OCI-LY7 (cell line): ENCODE results near the gene CLP1. TPM values are rescaled to one million over a fixed set of nuclear protein-coding genes. Genes with fewer than 3 reads are reported as not detected.

Source experiments
- BruUV-seq: library from RNA; stranded (reverse); fragments of 400-500 nt; replicated peaks from 2 replicates; lab custom pipeline; 2021; lab: Mats Ljungman, UMichigan
- CTCF ChIA-PET: fragments of 300-600 bp; sonication (Branson Sonifier 250); formaldehyde crosslinking; loops from one replicate; lab custom pipeline; 2022; ENCODE audit warnings: antibody characterized with exemption; ENCODE audit not compliant: unreplicated experiment; lab: Charles Lee
- POLR2A ChIA-PET: fragments of 300-600 bp; sonication (Branson Sonifier 250); formaldehyde crosslinking; loops from one replicate; lab custom pipeline; 2022; ENCODE audit warnings: antibody characterized with exemption; lab: Charles Lee
- DNase-seq: peaks from one replicate; pipeline ENCODE4 v3.0.0-alpha.2; 2015; ENCODE audit warnings: low spot score
- H2AFZ ChIP-seq: fragments of 200-600 bp; sonication (generic), shearing (Covaris generic); 2 replicates; pipeline ENCODE4 v1.6.1; 2014; ENCODE audit warnings: mild to moderate bottlenecking, antibody characterized with exemption, low read length, moderate library complexity
- H3K27ac ChIP-seq: fragments of 200-600 bp; sonication (generic); 2 replicates; pipeline ENCODE4 v1.5.1; 2014; ENCODE audit warnings: mixed run types, low read depth, mild to moderate bottlenecking, moderate library complexity, low read length, inconsistent platforms; ENCODE audit not compliant: poor library complexity, severe bottlenecking
- H3K36me3 ChIP-seq: fragments of 200-600 bp; sonication (generic); 2 replicates; pipeline ENCODE4 v1.6.1; 2014; ENCODE audit warnings: mild to moderate bottlenecking, antibody characterized with exemption, low read length, moderate library complexity, mixed read lengths; ENCODE audit not compliant: insufficient read depth
- H3K4me1 ChIP-seq: fragments of 200-600 bp; sonication (generic); 2 replicates; pipeline ENCODE4 v1.5.1; 2014; ENCODE audit warnings: mild to moderate bottlenecking, low read length; ENCODE audit not compliant: insufficient read depth, poor library complexity, severe bottlenecking
- H3K4me2 ChIP-seq: fragments of 200-600 bp; sonication (generic); 2 replicates; pipeline ENCODE4 v1.6.1; 2014; ENCODE audit warnings: mild to moderate bottlenecking, low read length
- H3K4me3 ChIP-seq: fragments of 200-600 bp; sonication (generic); 2 replicates; pipeline ENCODE4 v1.5.1; 2014; ENCODE audit warnings: mild to moderate bottlenecking, low read depth, low read length; ENCODE audit not compliant: poor library complexity, severe bottlenecking
- H3K79me2 ChIP-seq: fragments of 200-600 bp; sonication (generic); 2 replicates; pipeline ENCODE4 v1.6.1; 2016; ENCODE audit warnings: low read depth, mild to moderate bottlenecking, low read length, moderate library complexity, mixed read lengths; ENCODE audit not compliant: insufficient read depth
- H3K9me2 ChIP-seq: fragments of 200-600 bp; sonication (generic); 2 replicates; pipeline ENCODE4 v1.6.1; 2016; ENCODE audit warnings: mild to moderate bottlenecking, low read length, mixed read lengths; ENCODE audit not compliant: insufficient read depth
- H3K9me3 ChIP-seq: fragments of 200-600 bp; sonication (generic); 2 replicates; pipeline ENCODE4 v1.6.1; 2014; ENCODE audit warnings: mild to moderate bottlenecking, mixed run types, low read length, mixed read lengths
- H4K20me1 ChIP-seq: fragments of 200-600 bp; sonication (generic); 2 replicates; pipeline ENCODE4 v1.6.1; 2014; ENCODE audit warnings: mild to moderate bottlenecking, antibody characterized with exemption, low read length, moderate library complexity, mixed read lengths; ENCODE audit not compliant: insufficient read depth
- CTCF ChIP-seq: fragments of 200-600 bp; sonication (generic); conservative IDR thresholded peaks from 2 replicates; pipeline ENCODE4 v1.5.1; 2014; ENCODE audit warnings: mild to moderate bottlenecking, antibody characterized with exemption, low read length, moderate library complexity, mixed read lengths
- EZH2phosphoT487 ChIP-seq: fragments of 200-600 bp; sonication (generic); IDR thresholded peaks from 2 replicates; pipeline ENCODE4 v1.6.1; 2018; ENCODE audit warnings: low read depth, borderline replicate concordance, mild to moderate bottlenecking, mixed run types, antibody characterized with exemption, low read length, moderate library complexity, mixed read lengths
- intact Hi-C: fragments of 100-400 bp; cut with micrococcal nuclease; formaldehyde crosslinking; loops from one replicate; pipeline ENCODE4 v1.10.0; 2022; ENCODE audit not compliant: unreplicated experiment
- total RNA-seq, 2 experiments: library from RNA; depleted of rRNA in 1 of 2; stranded (reverse); fragments of >200 nt in 1 of 2; shearing (Covaris generic) in 1 of 2; gene quantifications; 2 replicates each; pipeline ENCODE4 v1.2.3, GENCODE V29; 2014 to 2022

CLP1 gene
- total RNA-seq, 2 experiments from 2014 or later = 18.5 to 20.8 TPM

- CTCF ChIA-PET = no interaction called here
- Histone ChIP-seq H3K9me3 (no peaks in the 10 kb centered on the region), H3K79me2 (no peaks in the 10 kb centered on the region), H4K20me1 (no peaks in the 10 kb centered on the region), H3K4me2 (peak overlapping the region; percentile 95), H3K4me1 (peaks cover 31% of the 10 kb centered on the region), H3K36me3 (no peaks in the 10 kb centered on the region), H3K4me3 (peak overlapping the region; percentile 65), H2AFZ (peak overlapping the region; percentile 92; the same call in 1 of the 2 replicates), H3K27ac (no peak overlapping the region), H3K9me2 (no peaks in the 10 kb centered on the region)
- no peak for DNase-seq
- no peak for TF ChIP-seq CTCF
- TF ChIP-seq EZH2phosphoT487 = no peak
- no TSS peak for BruUV-seq
- intact Hi-C loops = loop anchor here (5.0 kb wide), 2 partner anchors 311 to 864 kb away; partner anchors contain the start of genes P2RX3 and SSRP1
- POLR2A ChIA-PET = interaction anchor here (0.6 to 1.2 kb wide), 4 partner anchors 8 to 190 kb away, joined by 3 to 4 read pairs (median 3); no protein-coding TSS in a partner anchor
These were observed 9.4 kb upstream of the CLP1 start for GRCh38 chr11:57647960-57648800.

- H3K4me2 ChIP-seq = peak overlapping the region; percentile 95
- no peaks in the 10 kb centered on the region for H4K20me1 ChIP-seq
- BruUV-seq = no TSS peak
- H3K4me3 ChIP-seq = peak overlapping the region; percentile 65
- intact Hi-C loops = loop anchor here (5.0 kb wide), 2 partner anchors 312 to 863 kb away; partner anchors contain the start of genes P2RX3 and SSRP1
- H2AFZ ChIP-seq = peak overlapping the region; percentile 92
- ChIA-PET CTCF (interaction anchor here (0.6 kb wide), 1 partner anchor 175 kb away, joined by 3 read pairs; no protein-coding TSS in a partner anchor), POLR2A (interaction anchor here (0.6 to 1.2 kb wide), 5 partner anchors 9 to 191 kb away, joined by 3 to 4 read pairs (median 3); no protein-coding TSS in a partner anchor)
- peak; percentile 48 for DNase-seq
- H3K9me3 ChIP-seq = no peaks in the 10 kb centered on the region
- H3K79me2 ChIP-seq = no peaks in the 10 kb centered on the region
- H3K27ac ChIP-seq = no peak overlapping the region
- no peak for TF ChIP-seq CTCF
- no peak for TF ChIP-seq EZH2phosphoT487
- H3K36me3 ChIP-seq = no peaks in the 10 kb centered on the region
- H3K9me2 ChIP-seq = no peaks in the 10 kb centered on the region
- H3K4me1 ChIP-seq = peaks cover 31% of the 10 kb centered on the region
These were observed 8.5 kb upstream of the CLP1 start for GRCh38 chr11:57648801-57649735.
